NCI-H82 (cell line): ENCODE data around the gene IFT27.

Experiments used
- DNase-seq: peaks from one replicate; lab custom pipeline; 2025; lab: John Stamatoyannopoulos, UW

IFT27 gene, protein sequence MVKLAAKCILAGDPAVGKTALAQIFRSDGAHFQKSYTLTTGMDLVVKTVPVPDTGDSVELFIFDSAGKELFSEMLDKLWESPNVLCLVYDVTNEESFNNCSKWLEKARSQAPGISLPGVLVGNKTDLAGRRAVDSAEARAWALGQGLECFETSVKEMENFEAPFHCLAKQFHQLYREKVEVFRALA

DNA sequence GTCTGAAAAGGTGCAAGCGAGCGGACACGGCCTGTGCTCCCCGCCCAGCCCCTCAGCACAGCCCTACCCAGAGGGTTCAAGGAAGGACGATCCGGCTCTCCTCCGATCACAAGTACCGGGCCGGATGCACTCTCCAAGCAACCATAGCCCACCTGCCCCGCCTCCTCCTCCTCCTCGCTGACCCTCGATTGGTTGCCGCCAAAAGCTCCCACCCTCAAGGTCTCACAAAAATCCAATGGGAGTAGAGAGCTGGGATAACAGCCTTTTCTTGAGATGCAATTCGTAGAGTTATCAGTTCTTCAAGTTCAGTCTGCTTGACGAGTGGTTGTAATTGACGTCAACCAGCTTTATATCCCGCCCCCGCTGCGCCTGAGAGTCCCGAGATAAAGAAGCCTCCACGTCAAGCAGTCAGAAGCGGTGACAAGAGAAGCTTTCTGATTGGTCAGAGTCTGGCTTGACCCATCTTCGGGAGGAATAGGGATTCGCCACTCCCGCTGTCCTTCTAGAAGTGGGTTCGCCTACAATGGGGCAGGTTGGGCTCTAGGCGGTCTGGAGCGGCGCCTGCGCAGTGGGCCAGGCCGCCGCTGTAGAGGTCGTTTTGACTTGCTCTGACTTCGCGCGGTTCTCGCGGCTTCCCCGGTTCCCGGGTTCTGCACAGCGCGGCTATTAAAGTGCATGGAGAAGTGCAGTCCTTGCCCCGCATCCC lies at the start of gene IFT27:
Gene IFT27 (minus strand): TSS at position 156 of the 706 bp plus-strand sequence. CDS start 412 bp downstream, outside the sequence.
- DNase-seq, result peak; percentile 100

DNA sequence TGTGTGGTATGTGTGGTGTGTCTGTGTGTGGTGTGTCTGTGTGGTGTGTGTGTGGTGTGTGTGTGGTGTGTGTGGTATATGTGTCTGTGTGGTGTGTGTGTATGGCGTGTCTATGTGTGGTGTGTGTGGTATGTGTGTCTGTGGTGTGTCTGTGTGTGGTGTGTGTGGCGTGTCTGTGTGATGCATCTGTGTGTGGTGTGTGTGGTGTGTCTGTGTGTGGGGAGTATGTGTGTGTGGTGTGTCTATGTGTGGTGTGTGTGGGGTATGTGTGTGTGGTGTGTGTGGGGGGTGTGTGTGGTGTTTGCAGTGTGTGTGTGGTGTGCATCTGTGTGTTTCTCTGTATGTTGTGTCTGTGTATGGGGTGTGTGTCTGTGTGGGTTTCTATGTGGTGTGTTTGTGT lies 48.7 kb upstream of the IFT27 start:
- DNase-seq, result no peak

DNA sequence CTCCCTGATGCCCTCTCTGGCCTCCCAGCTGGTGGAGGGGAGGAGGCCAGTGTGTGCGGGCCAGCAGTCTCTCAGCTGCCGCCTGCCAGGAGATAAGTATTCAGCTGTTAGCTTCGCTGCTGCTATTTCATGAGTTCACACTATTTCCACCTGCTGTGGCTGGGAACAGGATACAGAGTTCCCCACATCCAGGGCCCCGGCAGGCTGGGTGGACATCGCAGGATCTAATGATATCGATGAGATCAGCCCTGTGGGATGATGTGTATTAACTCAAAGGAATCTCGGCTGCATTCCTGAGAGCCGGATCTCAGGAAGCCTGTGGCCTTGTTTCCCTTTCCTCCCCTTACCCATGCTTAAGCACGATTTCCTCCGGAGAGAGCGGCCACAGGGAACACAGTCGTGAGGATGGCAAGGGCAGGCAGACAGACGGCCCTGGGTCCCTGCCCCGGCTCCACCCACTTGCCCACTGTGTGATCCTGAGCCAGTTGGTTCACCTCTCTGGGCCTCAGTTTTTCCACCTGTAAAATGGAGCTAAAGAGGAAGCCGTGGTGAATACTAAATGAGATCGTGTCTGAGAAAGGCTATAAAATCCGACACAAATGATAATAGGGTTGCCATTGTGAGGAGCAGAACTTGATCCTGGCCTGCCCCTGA lies 47.4 kb upstream of the IFT27 start:
- no peak for DNase-seq

DNA sequence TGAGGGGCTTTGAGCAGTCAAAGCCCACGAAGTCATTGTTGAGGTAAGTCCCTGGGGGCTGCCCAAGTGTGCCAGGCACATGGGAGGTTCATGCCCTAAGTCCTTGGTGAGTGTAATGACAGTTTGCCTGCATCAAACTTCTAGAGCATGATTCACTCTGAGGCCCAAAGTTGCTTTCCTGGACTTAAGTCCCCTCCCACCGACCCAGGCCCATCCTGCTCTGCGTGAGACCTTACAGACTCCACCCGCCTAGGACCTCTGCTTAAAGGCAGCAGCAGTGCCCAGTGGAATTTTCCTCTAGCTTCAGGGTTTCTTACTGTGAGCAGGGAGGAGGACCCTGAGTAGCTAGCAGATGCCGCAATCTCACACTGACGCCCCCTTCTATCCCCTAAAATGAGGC lies 46.7 kb upstream of the IFT27 start:
- no peak for DNase-seq

DNA sequence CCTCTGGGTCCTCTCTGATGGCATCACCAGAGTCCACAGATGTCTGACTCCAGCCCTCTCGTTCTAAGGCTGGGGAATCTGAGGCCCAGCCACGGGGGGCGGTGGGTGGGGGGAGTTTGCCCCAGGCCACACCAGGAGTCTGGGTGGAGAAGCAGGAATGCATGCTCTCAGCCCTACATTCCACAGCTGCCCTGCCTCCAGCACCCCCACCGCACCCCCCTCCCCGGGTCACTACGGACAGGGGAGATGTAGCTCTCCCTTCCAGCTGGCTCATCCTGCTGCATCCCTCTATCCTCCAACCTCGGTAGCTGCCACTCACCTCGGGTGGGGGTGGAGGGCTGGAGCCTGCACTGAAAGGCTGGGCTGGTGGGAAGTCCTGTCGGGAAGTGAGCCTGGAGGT lies 43.2 kb upstream of the IFT27 start:
- DNase-seq, result no peak

DNA sequence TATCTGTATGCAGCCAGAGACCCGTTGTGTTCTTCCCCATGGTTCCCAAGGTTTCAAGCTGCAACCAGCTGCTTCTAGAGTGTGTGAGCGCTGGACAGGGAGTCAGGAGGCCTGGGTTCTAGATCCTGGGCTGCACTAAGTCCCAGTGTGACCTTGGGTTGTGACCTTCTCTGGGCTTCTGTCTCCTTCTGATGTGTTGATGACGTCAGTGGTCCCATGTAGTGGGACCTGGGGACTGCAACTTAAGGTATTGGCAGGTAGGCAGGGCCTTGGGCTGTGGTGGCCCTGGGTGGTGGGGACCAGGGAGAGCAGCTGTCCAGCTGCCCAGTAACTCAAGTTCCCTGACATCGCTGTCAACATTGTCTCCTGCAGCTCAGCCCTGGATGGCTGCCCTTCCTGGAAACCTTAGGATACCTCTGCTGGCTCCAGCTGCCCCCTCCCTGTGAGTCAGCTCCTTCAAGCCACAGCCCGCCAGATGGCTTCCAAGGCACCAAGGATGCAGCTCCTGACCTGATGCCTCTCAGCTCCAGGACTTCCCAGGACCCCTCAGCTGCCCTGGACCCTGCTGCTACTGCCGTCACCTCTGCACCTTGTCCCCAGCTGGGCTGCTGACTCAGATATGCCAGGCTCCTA lies 42.2 kb upstream of the IFT27 start:
- DNase-seq, result peak; percentile 9

DNA sequence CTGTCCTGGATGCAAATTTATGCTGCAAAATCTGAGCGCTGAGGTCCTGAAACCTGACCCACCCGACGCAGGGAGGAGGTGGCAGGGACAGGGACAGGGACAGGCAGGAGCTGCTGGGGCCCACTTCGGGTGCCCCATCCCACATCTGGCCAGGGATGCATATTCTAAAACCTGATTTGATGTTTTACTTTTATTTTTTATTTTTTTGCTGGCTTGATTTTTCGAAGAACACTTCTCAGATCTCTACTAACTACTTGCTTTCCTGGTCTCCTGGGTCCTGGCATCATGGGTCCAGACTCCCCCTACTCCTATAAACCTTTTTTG lies 41.6 kb upstream of the IFT27 start:
- DNase-seq, result no peak

DNA sequence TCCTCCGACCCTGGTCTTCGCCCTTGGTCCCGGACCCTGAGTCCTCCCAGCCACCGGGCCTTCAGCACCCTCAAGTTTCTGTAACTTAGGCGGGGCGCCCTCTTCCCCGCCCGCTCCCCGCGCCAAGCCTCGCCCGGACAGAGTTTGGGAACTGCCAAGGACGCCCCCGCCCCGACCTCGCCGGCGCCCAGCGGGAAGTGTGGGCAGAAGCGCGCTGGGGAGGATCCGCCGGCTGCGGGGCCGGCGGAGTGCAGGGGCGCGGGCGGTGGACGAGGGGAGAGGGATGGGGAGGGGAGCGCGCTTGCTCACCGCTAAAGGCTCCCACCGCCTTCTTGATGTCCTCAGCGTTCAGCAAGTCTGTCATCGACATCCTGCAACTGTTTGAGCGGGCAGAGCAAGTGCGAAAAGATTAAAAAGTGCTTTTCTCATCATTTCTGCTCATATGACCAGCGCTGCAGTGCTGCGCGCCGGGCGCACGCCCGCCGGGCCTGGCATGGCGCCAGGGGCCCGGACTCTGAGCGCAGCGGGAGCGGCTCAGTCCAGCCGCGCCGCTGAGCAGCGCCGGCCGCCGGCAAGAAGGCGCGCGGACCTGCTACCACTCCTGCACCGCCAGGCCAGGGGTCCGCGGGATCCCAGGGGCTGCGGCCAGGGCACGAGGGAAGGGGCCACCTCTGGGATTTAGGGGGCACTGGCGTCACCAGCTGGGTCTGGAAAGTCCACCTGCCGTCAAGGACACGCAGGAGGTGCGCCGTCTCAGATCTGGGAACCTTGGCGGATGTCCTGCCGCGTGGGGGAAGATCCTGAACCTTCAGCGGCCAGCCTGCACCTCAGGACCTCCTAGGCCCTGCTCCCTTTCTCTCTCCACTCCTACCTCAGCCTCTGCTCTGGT lies 41.0 kb upstream of the IFT27 start, which contains the start of gene PVALB:
Gene PVALB (minus strand): TSS at position 400 of the 889 bp plus-strand sequence. CDS start 30 bp downstream, at position 370.
- DNase-seq, result no peak

DNA sequence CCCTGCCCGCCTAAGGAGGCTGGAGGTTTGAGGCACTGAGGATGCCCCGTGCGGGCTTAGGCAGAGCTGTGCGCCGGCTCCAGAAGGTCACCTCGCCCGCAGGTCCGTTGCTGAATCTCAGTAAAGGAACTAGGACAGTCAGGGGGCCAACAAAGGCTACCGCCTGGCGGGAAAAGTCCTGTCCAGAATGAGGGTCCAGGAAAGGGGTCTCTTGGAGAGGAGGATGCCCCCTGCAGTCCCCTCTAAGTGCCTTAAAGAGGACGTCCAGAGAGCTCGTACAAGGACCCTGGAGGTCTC lies 40.4 kb upstream of the IFT27 start:
- DNase-seq, result no peak

DNA sequence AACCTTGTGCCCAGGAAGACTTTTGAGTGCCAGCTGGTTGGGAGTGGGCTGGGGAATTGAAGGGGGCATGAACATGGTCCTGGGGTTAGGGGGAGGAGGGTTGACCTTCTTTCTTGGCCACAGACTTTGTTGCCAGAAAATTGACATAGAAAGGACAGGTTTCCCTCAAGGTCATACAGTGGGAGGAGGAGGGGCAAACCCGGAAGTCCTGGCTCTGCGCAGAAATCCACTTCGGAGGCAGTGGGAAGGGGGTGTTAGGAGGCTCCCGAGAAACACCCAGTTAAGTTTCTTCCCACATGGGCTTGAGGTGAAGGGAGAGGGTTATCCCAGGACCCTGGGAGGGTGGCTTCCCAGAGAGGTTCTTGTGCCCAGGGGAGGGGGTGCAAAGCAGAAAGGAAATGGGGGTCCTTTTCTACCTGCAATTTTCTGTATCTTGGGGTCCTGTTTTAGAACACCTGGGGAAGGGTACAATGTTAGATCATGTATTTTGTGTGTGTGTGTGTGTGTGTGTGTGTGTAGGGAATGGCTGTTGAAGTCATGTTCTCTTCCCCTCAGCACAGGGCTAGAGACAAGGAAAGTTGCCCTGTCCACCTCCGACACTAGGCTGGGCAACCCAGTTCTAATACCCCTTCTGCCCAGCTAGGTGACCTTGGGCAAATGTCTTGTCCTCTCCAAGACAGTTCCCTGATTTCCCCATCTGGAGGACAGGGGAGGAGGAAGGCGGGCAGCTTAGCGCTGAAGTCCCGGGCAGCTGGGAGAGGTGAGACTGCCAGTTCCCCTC lies 39.8 kb upstream of the IFT27 start:
- DNase-seq, result no peak

DNA sequence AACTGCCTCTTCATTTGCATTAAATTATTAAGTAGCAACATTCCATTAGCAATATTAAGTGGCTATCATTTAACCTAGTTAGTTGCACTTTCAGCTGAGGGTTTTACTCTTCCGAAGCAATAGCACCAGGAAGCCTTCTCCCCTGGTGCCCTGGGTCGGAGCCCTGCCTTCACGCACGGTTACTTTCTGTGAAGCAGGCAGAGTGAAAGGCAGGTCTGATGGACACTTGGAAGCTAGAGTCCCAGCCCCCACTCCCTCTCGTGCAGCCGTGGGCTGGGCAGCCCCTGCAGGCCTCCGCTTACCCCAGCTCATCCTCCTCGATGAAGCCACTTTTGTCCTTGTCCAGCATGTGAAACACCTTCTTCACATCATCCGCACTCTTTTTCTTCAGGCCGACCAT lies 38.9 kb upstream of the IFT27 start:
- DNase-seq, result no peak

DNA sequence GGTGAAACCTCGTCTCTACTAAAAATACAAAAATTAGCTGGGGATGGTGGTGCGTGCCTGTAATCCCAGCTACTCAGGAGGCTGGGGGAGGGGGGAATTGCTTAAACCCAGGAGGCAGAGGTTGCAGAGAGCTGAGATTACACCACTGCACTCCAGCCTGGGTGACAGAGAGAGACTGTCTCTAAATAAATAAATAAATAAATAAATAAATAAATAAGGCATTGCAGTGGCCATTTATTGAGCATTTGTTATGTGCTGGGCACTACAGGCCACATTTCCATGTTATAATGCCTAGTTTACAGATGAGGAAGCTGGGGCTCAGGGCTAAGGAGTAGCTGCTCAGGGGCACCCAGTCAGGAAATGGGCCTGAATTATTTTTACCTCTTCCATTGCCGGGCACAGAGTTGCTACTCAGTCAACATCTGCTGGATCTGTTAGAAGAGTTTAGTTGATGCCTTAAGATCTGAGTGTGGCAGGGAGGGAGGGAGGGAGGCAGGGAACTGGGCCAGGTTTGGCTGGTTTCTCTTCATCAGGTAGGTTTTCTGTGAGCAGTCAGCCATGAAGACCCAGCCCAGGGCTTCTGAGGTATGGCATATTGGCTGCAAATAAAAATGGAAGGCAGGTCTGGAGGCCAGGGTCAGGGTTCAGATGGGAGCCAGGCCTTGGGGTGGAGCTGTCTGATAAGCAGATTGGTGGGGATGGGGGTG lies 35.3 kb upstream of the IFT27 start:
- DNase-seq, result no peak

DNA sequence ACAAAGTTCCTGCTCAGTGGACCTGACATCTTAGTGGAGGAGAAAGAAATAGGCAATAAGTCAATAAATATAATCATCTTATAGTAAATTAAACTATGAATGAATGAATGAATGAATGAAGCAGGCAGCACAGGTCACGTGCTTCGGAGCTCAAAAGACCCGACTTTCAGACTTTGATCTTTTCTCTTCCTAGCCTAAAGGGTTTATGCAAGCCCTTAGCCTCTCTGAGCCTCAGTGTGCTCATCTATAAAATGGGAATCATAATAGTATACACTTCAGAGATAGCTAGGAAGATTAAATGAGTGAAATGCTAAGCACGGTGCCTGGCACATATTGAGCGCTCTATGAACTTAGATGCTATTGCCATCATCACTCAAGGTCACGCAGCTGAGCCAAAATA lies 33.4 kb upstream of the IFT27 start:
- no peak for DNase-seq

DNA sequence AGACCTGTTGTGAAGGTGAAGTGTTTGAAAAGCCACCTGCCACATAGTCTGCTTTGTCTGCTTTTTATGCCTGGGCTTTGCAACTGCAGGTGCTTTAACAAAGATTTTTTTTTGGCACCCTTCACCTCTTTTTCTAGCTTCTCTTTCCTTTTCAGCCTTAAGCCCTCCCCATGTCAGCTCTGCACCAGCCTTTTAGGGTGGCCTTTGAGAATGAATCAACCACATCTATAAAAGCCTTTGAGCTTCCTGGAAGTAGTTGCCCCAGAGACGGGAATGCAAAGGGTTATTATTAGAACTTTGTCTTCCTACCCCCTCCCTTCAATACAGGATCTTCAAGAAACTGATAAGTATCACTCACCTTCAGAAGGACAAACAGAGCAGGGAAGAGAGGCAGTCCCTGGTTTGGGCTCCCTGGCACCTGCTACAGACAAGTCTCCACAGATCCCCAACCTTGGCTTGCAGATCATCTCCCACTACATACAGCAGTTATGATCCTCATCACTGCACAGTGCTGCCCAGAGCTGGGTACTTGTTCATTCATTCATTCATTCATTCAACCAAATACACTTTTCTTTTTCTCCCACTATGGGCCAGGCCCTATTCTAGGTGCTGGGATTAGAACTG lies 32.9 kb upstream of the IFT27 start:
- DNase-seq, result no peak

DNA sequence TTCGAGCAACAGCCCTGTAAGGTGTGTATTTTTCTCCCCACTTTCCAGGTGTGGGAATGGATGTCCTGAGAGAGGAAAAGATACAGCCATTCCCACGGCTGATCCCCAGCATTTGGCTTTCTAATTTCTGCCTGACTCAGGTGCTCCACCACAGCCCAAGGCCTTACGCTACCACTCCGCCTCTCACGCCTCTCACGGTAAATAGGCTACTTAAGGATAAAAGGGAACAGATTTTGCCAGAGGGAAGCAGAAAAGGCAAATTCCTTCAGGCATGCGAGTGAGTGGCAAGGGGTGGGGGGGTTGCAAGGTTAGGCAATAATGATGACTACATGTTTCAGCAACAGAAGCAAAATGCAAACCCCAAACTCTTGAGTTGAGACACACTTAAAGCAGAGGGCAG lies 31.7 kb upstream of the IFT27 start:
- no peak for DNase-seq

DNA sequence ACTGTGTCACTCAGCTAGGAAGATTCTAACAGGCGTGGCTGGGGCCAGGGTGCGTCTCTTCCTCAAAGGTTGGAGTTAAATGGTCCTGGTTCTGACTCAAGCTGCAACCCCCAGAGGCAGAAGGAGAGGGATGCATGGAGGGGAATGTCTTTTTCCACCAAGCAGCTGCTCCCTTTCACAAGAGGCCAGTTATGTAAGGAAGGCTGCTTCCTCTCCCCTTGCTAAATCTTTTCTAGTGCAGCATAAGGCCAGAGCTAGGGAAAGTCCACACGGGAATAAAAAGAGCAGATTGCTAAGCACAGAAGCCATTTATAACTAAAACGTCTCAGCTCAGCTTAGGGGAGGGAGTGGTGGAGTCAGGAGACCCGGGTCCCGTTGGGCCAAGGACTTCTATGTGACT lies 30.9 kb upstream of the IFT27 start:
- peak; percentile 15 for DNase-seq

DNA sequence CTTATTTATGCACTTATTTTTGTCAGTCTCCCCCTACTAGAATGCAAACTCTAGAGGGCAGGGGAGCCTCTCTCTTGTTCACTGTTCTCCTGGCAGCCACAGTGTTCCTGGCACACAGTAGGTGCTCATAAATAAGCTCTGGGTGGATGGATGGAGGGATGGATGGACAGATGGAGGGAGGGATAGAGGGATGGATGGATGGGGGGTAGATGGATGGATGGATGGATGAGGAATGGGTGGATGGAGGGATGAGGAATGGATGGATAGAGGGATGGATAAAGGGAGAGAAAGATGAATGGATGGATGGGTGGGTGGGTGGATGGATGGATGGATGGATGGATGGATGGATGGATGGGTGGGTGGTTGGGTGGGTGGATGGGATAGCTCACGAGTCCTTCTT lies 27.4 kb upstream of the IFT27 start:
- DNase-seq, result no peak

DNA sequence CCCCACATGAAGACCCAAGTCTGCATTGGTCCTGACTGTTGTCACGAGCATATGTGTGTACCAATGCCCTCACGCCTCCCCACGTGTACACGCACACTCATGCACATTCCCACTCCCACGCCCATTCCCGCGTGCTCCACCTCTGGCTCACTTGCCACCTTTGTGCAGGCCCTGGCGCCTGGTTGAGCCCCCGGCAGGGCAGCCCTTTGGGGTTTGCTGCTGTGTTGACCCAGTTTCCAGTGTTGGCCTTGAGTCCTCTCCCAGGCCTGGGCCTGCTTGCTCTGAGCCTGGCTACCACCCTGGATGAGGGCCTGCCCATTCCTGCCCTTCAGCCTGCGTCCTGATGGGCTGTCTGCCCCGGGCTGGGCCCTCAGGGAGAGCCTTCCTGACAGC lies 22.8 kb upstream of the IFT27 start:
- no peak for DNase-seq

DNA sequence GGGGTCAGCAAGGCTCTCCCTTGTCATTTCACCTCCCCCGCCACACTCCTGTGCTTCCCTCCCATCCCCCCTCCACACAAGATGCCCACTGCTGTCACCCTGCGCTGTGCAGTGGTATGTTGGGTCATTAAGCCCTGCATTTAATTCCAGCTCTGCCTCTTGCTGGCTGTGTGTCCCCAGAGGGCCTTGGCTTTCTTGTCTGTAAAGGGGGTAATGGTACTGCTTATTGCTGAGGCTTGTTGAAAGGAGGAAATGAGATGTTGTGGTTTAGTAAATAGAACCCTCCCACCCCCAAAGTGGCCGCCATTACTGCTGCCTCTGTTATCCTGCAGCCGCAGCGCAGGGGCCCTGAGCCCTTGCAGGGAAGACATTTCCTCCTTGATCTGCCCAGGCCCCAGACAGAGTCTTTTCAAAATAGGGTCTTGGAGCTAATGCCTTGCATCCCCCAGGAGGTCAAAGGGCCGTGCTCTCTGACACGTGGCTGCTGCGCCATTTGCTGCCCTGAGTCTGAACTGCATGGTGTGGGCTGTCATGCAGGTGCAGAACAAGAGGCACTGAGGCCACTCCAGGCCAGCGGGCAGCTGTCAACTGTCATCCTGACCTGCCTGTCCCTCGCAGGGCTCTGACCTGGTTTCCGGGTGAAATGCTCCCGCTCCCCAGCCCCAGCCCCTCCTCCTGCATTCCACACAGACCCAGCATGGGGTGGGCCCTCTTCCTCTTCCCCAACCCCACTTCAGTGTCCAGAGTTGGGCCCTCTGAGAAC lies 22.2 kb upstream of the IFT27 start:
- no peak for DNase-seq

DNA sequence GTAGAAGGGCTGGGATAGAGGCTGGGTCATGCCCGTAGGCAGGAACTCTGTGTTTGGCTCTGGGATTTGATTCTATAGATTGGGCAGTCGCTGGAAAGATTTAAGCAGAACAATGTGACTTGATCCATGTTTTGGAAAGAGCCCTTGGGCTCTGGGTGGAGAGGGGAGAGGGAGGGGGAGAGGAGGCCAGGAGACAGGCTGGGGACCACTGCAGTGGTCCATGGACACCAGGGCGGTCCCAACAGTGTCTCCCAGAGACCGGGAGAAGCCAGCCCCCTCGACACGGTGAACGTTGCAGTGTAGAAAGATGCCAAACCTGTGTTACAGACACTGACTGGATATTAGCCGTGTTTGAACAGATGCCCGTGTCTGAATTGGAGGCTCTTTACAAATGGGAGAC lies 21.5 kb upstream of the IFT27 start:
- DNase-seq, result no peak
